ENCODE data around the gene ARSG.

GRCh38 chr17:68468788-68469187 lies 177.5 kb downstream of the ARSG start:
- TF ChIP-seq NFIC (IDR thresholded peaks at IDR 0.05) (no peak), MAX (IDR thresholded peaks at IDR 0.05) (no peak), EP300 (IDR thresholded peaks at IDR 0.05; ENCODE audit: borderline replicate concordance) (no peak), YY1 (IDR thresholded peaks at IDR 0.05; ENCODE audit: low read depth) (no peak), TCF12 (IDR thresholded peaks at IDR 0.05; ENCODE audit: low read depth) (no peak), RAD21 (IDR thresholded peaks at IDR 0.05; ENCODE audit: low read depth) (no peak), EGR1 (IDR thresholded peaks at IDR 0.05) (no peak), TAF1 (IDR thresholded peaks at IDR 0.05; ENCODE audit: low read depth) (no peak), REST (IDR thresholded peaks at IDR 0.05; ENCODE audit: low read depth) (no peak), TEAD4 (IDR thresholded peaks at IDR 0.05) (no peak), ZBTB7A (IDR thresholded peaks at IDR 0.05; ENCODE audit: low read depth) (no peak), CREB1 (IDR thresholded peaks at IDR 0.05; ENCODE audit: low read depth) (no peak), CEBPB (IDR thresholded peaks at IDR 0.05) (no peak)
